ENCODE measurements around the gene ATP8B4.
"Not testable (repeated sequence)": the region's sequence is repeated elsewhere in the genome, so short reads cannot be mapped to it uniquely, and the experiment has no call there.

ATP8B4 gene

GRCh38 chr15:50137330-50137761 lies 18.3 kb upstream of the ATP8B4 start:
- no peak for DNase-seq

- DNase-seq = no peak
Measured at GRCh38 chr15:50135031-50135551, 16.1 kb upstream of the ATP8B4 start.

- DNase-seq = no peak
Measured at GRCh38 chr15:50134524-50135024, 15.5 kb upstream of the ATP8B4 start.

GRCh38 chr15:50132251-50132984 lies 13.4 kb upstream of the ATP8B4 start:
- not testable (repeated sequence) for DNase-seq

- DNase-seq = no peak
Measured at GRCh38 chr15:50131617-50132016, 12.6 kb upstream of the ATP8B4 start.

GRCh38 chr15:50128266-50128665 lies 9.2 kb upstream of the ATP8B4 start:
- no peak for DNase-seq

GRCh38 chr15:50127255-50127777 lies 8.3 kb upstream of the ATP8B4 start:
- DNase-seq = no peak

GRCh38 chr15:50126072-50126471 lies 7.0 kb upstream of the ATP8B4 start:
- DNase-seq = no peak

- DNase-seq = no peak
Measured at GRCh38 chr15:50124631-50125030, 5.6 kb upstream of the ATP8B4 start.

- no peak for DNase-seq
Measured at GRCh38 chr15:50123861-50124557, 5.0 kb upstream of the ATP8B4 start.

GRCh38 chr15:50120729-50121128 lies 1.7 kb upstream of the ATP8B4 start:
- no peak for DNase-seq

GRCh38 chr15:50117431-50118027 lies 1.5 kb downstream of the ATP8B4 start:
- DNase-seq = no peak

GRCh38 chr15:50116477-50116876 lies 2.6 kb downstream of the ATP8B4 start:
- no peak for DNase-seq

GRCh38 chr15:50113992-50114780 lies 4.8 kb downstream of the ATP8B4 start:
- no peak for DNase-seq

- no peak for DNase-seq
Measured at GRCh38 chr15:50113187-50113505, 5.9 kb downstream of the ATP8B4 start.

GRCh38 chr15:50112488-50113186 lies 6.4 kb downstream of the ATP8B4 start:
- DNase-seq = no peak

- no peak for DNase-seq
Measured at GRCh38 chr15:50110285-50110684, 8.7 kb downstream of the ATP8B4 start.

- DNase-seq = peak; percentile 2
Measured at GRCh38 chr15:50109076-50109987, 9.7 kb downstream of the ATP8B4 start.

GRCh38 chr15:50108461-50108860 lies 10.6 kb downstream of the ATP8B4 start:
- DNase-seq = no peak

GRCh38 chr15:50107591-50108408 lies 11.2 kb downstream of the ATP8B4 start:
- DNase-seq = no peak

Data from NCI-H2029 treated with DMSO at 0.1 percent for 48 hours (cell line).